ENCODE data around the gene ANKH.

GRCh38 chr5:14678773-14679334 lies 192.7 kb downstream of the ANKH start:
- TF ChIP-seq CTCF (IDR thresholded peaks at IDR 0.05) (no peak), POLR2A (IDR thresholded peaks at IDR 0.05) (no peak)
